Hematopoietic multipotent progenitor cell treated with erythropoietin and hydrocortisone succinate and interleukin-3 and kit ligand, for 6 days (in vitro differentiated cells): Measurements from ENCODE around the gene TBRG1.
"Not testable (repeated sequence)": the region's sequence is repeated elsewhere in the genome, so short reads cannot be mapped to it uniquely, and the experiment has no call there.

Source experiments
- DNase-seq: peaks from one replicate; pipeline ENCODE4 v3.0.0-alpha.2; 2015

Gene TBRG1

DNA sequence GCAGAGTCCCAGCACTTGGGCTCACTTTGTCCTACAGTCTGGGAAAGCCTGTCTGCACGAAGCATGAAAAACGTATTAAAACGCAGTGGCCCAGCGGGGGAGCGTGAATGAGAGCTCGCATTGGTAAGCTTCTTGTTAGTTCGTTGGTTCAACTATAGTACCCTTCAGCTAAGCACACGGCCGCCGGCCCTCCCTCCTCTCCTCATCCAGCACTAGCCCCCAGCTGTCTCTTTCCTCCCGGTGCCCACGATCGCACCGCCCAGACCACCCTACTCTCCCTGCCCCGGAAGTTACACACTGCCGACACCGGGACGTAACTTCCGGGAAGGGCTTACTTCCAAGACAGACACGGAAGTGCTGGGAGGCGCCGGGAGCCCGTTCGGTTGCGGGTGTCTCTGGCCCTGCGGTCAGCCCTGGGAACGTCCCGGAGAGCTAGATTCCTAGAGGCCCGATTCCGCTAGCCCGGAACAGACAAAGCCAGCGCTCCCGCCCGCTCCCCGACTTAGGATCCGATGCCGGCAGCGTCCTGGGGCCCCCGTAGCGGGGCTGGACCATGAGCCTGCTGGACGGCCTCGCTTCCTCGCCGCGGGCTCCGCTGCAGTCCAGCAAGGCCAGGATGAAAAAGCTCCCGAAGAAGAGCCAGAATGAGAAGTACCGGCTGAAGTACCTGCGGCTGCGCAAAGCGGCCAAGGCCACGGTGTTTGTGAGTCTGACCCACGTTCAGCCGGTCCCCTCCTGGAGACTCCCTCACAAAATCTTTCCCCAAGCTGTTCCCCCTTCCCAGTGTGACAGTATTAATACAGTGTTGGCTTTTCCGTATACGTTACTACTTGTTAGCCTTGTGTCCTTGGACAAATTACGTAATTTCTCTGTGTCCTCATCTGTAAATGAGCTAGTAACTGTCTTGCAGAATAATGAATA, at the start of gene TBRG1:
TBRG1 (plus strand) TSS at position 334 of the 921 bp plus-strand sequence; CDS start at position 554, 220 bp downstream.
- DNase-seq: peak; percentile 94

DNA sequence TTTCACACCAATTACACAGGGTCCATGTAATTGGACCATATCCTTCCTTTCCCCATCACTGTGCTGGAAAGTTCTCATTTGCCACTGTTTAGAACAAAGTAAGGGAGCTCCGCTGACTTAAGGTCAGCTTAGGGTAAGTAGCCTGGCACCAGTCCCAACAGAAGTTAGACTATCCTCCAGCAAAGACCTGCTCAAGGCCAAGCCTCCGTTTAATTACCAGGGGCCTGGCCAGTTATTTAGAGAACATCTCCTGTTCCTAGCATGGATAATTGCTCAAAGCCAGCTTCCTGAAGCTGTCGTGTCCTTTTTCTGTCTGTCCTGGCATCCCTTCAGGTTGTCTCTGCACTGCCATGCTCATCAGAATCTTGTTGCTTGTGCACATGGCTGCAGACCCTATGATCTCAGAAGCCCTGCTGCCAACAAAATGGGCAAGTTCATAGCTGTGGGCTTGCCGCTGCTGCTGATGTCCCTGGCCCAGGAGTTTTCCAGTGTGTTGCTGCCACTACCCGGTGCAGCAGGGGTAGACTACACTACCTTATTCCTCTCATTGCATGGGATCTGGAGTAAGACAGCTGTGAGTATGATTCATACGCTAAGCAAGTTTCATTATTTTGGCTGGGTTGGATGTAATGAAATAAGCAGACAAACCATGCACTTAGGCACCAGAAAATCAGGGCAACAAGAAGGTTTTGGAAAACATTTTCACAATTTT, 44.8 kb upstream of the TBRG1 start:
- no peak for DNase-seq

DNA sequence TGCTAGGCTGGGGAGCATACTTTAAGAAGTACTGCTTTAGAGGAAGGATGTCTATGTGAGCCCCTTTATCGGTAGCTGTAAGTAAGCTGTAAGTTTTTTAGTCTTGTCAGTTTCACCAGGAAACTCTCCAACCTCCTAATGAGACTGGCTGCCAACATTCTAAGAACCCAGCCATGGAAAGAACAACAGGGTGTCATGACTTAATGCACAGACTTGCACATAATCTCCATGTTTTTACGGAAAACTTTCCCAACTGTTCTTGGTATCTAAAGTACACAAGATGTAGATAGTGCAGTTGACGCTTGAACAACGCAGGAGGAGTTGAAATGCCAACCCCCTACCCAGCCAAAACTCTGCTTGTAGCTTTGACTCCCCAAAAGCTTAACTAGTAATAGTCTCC, 43.9 kb upstream of the TBRG1 start:
- DNase-seq: no peak

DNA sequence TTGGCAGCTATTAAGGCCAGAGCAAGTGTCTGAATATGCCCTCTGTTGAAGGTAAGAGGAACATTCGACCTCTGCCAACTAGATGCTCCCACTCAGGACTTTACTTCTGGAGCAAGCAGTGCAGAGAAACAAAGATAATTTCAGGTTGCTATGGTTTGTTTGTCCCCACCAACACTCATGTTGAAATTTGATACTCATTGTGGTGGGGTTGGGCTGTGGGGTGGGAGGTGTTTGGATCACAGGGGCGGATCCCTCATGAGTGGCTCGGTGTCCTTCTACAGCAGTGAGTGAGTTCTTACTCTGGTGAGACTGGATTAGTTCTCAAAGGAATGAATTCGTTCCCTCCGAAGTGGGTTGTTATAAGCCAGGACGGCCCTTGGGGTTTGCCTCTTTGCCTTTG, 40.8 kb upstream of the TBRG1 start:
- DNase-seq: no peak

GRCh38 chr11:124582565-124582964, 40.1 kb upstream of the TBRG1 start:
- no peak for DNase-seq

GRCh38 chr11:124583781-124584180, 38.9 kb upstream of the TBRG1 start:
- no peak for DNase-seq

GRCh38 chr11:124584681-124585372, 37.8 kb upstream of the TBRG1 start:
- DNase-seq: no peak

DNA sequence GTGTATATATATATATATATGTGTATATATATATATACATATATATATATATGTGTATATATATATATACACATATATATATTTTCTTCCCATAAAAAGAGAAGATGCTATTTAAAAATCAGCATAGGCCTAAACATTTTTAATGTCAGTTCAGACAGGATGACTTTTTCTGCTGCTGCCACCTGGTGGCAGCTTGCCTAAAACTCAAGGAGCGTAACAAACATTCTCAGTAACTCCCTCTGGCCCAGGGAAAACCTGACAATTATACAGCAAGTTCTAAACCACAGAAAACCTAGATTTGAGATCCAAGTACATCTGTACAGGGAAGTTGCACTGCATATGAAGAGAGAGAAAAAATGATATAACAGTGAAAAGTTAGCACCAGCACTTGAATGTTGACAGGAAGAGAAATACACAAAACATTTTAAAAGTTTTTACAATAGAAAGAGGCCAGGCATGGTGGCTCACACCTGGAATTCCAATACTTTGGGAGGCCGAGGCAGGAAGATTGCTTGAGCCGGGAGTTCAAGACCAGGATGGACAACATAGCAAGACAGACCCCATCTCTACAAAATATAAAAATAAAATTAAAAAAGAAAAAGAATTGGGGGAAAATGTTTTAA, 36.3 kb upstream of the TBRG1 start:
- peak; percentile 74 for DNase-seq

DNA sequence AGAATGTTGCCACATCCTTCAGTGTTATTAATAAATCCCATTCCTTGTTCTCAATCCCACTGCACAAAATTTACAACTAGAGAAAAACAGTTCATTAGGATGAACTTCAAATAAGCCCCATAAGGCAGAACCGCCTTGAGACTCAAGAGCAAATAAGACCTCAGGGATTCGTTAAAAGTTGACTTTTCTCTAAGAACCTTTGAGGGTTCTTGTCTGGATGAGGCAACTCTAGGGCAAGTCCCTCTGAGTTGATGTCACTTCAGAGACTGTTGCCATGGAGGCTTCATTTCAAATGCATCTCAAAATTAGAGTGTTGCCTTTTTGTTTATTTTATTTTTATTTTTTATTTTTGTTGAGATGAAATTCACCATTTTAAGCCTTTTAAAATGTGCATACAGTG, 31.2 kb upstream of the TBRG1 start:
- DNase-seq: no peak

DNA sequence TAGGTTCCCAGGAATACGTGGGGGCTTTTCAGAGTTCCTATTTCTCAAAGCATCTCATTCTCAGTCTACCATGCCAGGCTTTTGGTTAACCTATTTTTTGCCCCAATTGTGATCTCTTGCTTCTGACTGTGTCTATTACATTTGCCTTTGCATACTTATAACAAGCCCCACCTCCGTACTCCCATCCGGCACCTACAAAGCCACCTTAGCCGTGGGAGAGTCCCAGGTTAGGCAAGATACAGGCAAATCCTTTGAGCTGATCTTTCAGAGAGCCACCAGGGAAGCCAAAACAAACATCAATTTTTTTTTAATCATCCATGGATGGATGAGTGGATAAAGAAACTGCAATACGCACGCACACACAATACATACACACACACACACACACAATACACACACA, 30.0 kb upstream of the TBRG1 start:
- no peak for DNase-seq

DNA sequence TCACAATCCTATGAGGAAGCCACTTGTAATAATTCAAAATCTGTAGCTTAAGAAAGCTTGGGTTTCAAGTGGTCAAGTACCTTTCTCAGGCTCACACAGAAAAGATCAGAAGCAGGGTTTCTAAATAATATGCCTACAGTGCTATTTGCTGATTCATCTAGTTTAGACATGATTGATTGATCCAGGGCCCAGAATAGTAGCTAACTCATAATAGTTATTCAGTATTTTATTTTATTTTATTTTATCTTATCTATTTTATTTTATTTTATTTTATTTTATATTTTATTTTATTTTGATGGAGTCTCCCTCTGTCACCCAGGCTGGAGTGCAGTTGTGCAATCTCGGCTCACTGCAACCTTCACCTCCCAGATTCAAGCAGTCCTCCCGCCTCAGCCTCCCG, 27.4 kb upstream of the TBRG1 start:
- DNase-seq: no peak

DNA sequence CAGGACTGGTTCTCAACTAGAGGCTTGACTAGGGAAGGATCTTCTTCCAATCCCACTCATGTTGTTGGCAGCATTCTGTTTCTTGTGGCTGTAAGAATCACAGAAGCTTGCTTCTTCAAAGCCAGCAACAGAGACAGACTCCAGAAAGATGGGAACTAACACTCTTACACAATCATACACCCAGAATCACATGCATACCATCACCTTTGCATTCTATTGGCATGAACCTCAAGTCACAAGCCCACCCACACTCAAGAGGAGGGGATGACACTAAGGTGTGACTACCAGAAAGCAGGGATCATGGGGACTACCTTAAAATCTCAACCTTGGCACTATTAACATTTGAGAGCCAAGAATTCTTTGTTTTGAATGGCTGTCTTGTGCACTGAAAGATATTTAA, 25.0 kb upstream of the TBRG1 start:
- no peak for DNase-seq

GRCh38 chr11:124600621-124601320, 21.9 kb upstream of the TBRG1 start:
- no peak for DNase-seq

DNA sequence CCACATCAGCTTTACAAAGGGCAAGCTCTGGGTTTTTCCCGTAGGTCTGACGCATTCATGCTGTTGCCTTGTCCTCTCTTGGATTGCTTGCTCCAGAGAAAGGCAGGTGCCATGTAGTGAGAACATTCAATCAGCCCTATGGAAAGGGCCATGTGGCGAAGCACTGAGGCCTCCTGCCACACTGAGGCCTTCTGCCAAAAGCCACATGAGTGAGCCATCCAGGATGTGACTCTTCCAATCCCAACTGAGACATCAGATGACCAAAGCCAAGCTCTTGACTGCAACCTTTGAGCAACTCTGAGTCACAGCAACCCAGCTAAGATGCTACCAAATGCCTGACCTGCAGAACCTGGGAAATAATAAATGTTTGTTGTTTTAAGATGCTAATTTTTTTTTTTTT, 20.5 kb upstream of the TBRG1 start:
- no peak for DNase-seq

- not testable (repeated sequence) for DNase-seq
Measured at GRCh38 chr11:124602723-124603122, 19.9 kb upstream of the TBRG1 start.

GRCh38 chr11:124605719-124606118, 16.9 kb upstream of the TBRG1 start:
- DNase-seq: peak; percentile 13

DNA sequence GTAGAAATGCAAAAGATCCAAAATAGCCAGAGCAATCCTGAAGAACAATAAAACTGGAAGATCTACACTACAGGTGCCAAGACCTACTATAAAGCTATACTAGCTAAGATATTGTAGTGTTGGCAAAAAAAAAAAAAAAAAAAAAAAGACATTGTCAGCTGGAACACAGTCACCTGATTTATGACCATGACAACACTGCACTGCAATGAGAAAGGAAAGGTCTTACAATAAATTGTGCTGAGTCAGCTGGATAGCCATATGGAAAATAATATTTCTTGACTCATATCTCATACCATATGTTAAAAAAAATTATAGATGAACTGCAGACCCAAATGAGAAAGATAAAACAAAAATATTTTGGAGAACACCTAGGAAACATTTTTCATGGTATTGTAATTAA, 14.5 kb upstream of the TBRG1 start:
- DNase-seq: peak; percentile 16

DNA sequence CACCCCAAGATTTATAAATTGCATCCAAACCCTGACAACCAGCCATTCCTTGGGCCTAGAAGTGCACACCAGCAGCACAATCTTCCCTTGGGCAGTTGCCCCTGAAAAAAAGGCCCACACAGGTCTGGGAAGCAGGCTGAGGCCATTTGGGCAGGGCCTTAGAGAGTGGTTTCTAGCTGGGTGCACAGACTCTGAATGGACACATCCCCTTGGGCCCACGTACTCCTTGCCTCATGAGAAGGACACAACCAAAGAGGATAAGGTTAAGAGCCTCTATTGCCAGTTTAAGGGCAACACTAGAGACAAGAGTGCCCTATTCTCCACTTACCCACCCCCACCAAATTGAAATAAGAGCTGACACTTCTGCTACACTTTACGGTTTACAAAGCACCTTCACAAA, 12.4 kb upstream of the TBRG1 start:
- DNase-seq: no peak

- DNase-seq: no peak
Measured at GRCh38 chr11:124611064-124611463, 11.6 kb upstream of the TBRG1 start, which contains the start of gene PANX3. PANX3 (plus strand) TSS chr11:124611428; CDS start chr11:124611557, 129 bp downstream.

- DNase-seq: no peak
Measured at GRCh38 chr11:124612045-124612444, 10.6 kb upstream of the TBRG1 start.

- DNase-seq: no peak
Measured at GRCh38 chr11:124612567-124613246, 10.0 kb upstream of the TBRG1 start.

- no peak for DNase-seq
Measured at GRCh38 chr11:124618863-124619262, 3.8 kb upstream of the TBRG1 start.
